ENCODE results near the gene TMEM54. TPM values are rescaled to one million over a fixed set of nuclear protein-coding genes. Genes with fewer than 3 reads are reported as not detected.

TMEM54 gene
- total RNA-seq, 1 donor from 2014 or later, result 41.9 TPM

DNA sequence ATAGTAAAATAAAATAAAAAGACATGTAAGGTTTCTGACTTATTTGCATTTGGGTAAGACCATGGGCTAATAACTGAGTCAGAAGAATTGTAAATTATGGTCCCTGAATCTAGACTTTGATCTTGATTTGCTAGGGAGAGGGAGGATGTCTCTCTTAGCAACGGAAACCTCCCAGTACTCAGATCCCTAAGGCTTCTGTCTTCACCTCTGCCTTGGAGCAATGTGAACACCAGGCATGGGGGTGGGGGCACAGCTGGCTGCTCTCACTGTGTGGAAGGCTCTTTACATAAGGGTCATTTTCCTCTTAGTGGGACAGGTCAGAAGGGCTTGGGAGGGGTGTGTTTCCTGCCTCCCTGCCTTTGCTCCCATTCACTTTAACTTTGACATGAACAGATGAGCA, 17.0 kb upstream of the TMEM54 start:
- TF ChIP-seq, protein P1, sequence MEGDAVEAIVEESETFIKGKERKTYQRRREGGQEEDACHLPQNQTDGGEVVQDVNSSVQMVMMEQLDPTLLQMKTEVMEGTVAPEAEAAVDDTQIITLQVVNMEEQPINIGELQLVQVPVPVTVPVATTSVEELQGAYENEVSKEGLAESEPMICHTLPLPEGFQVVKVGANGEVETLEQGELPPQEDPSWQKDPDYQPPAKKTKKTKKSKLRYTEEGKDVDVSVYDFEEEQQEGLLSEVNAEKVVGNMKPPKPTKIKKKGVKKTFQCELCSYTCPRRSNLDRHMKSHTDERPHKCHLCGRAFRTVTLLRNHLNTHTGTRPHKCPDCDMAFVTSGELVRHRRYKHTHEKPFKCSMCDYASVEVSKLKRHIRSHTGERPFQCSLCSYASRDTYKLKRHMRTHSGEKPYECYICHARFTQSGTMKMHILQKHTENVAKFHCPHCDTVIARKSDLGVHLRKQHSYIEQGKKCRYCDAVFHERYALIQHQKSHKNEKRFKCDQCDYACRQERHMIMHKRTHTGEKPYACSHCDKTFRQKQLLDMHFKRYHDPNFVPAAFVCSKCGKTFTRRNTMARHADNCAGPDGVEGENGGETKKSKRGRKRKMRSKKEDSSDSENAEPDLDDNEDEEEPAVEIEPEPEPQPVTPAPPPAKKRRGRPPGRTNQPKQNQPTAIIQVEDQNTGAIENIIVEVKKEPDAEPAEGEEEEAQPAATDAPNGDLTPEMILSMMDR (IDR thresholded peaks at IDR 0.05), result no peak
- intact Hi-C loops (cut with DNase I), result no loop called here

DNA sequence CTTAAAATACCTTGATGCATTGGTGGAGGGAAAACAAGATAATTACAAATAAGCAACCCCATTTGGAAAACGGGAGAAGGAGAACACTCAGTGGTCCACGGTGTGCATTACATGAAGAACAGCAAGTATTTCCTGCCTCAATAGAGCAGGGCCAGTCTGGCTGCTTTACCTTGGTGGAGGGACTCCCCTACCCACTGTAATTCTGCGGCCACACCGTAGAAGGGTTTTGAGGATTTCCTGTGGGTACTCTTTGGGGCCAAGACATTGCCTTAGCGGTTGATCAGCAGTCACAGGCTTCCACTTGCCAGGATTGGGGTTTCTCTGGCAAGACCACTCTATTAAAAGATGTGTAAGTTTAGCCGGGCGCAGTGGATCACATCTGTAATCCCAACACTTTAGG, 16.3 kb upstream of the TMEM54 start:
- ATAC-seq, result no peak
- no peaks in the 10 kb centered on the region for H3K36me3 ChIP-seq
- no peak overlapping the region for H3K27ac ChIP-seq
- TF ChIP-seq, protein P1 (IDR thresholded peaks at IDR 0.05), result no peak
- peaks cover 3% of the 10 kb centered on the region for H3K27me3 ChIP-seq
- no peaks in the 10 kb centered on the region for H3K4me1 ChIP-seq
- H3K4me3 ChIP-seq, result no peak overlapping the region
- DNase-seq, result no peak
- intact Hi-C loops (cut with DNase I), result no loop called here
- no peaks in the 10 kb centered on the region for H3K9me3 ChIP-seq

More for the DNA sequence above, 17.0 kb upstream of the TMEM54 start:
- Histone ChIP-seq H3K36me3 (no peaks in the 10 kb centered on the region), H3K27ac (no peak overlapping the region), H3K4me3 (no peak overlapping the region), H3K9me3 (no peaks in the 10 kb centered on the region), H3K4me1 (no peaks in the 10 kb centered on the region), H3K27me3 (peaks cover 6% of the 10 kb centered on the region)
- ATAC-seq (no peak), DNase-seq (no peak)

DNA sequence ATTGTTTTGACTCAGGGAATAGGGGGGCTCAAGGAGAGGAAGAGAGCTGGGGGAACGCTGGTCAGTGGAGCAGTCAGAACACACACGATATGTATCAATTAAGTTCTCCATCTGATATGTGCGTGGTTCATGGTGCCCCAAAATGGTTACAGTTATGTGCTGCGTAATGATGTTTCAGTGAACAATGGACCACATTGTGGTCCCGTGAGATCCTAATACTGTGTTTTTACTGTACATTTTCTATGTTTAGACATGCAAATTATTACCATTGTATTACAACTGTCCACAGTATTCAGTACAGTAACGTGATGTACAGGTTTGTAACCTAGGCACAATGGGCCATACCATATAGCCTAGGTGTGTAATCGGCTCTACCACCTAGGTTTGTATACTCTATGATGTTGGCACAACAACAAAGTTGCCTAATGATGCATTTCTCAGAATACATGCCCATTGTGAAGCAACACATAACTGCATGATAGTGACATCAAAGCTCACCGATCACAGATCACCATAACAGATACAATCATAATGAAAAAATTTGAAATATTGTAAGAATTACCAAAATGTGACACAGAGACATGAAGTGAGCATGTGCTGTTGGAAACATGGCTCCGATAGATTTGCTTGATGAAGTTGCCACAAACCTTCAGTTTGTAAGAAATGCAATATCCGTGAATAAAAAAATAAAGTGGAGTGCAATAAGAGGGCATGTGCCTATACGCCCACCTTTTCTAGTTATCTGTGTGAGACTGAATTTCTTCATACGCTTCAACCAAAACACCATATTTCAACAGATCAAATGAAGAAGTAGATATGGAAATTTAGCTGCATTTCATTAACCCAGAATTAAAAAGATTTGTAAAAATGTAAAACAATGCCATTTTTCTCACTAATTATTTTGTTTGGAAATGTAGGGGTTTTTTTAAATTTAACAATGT, 14.8 kb upstream of the TMEM54 start:
- H3K27ac ChIP-seq, result no peak overlapping the region
- DNase-seq (no peak), ATAC-seq (no peak)
- H3K9me3 ChIP-seq, result no peaks in the 10 kb centered on the region
- no peak overlapping the region for H3K4me3 ChIP-seq
- no peaks in the 10 kb centered on the region for H3K36me3 ChIP-seq
- TF ChIP-seq, protein P1 (IDR thresholded peaks at IDR 0.05), result no peak
- peaks cover 2% of the 10 kb centered on the region for H3K27me3 ChIP-seq
- intact Hi-C loops (cut with DNase I), result no loop called here
- no peaks in the 10 kb centered on the region for H3K4me1 ChIP-seq

DNA sequence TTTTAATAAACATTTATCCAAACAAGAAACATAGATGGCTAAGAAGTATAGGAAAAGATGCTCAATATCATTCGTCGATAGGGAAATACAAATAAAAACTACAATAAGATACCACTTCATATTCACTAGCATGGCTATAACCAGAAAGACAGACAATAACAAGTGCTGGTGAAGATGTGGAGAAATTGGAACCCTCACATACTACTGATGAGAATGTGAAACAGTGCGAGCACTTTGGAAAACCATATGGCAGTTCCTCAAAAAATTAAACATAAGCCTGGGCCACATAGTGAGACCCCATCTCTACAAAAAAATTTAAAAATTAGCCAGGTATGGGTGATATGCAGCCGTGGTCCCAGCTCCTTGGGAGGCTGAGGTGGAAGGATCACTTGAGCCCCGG, 9.1 kb upstream of the TMEM54 start:
- TF ChIP-seq, protein P1 (IDR thresholded peaks at IDR 0.05), result no peak
- Histone ChIP-seq H3K9me3 (no peaks in the 10 kb centered on the region), H3K27me3 (no peaks in the 10 kb centered on the region), H3K4me3 (no peak overlapping the region), H3K27ac (no peak overlapping the region), H3K36me3 (no peaks in the 10 kb centered on the region), H3K4me1 (no peaks in the 10 kb centered on the region)
- no peak for ATAC-seq
- intact Hi-C loops (cut with DNase I), result no loop called here
- no peak for DNase-seq

DNA sequence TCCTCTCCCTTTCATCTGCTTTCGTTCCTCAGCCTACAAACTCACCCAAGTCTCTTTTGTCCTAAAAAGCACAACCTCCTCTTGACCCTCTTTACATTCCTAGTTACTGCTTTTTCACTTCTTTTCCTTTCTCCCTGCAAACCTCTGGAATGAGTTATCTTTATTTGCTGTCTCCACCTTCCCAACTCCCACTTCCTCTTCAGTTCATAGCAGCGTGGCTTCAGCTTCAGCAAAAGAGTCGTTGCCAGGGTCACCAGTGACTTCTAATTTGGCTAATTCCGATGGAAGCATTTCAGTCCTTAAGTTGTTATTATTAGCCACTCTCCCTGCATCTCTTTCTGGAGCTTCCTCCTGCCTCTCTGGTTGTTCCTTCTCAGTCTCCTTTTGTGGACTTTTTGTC, 6.2 kb upstream of the TMEM54 start:
- ATAC-seq (no peak), DNase-seq (no peak)
- no peaks in the 10 kb centered on the region for H3K36me3 ChIP-seq
- H3K27me3 ChIP-seq, result no peaks in the 10 kb centered on the region
- TF ChIP-seq, protein P1 (IDR thresholded peaks at IDR 0.05), result no peak
- H3K4me1 ChIP-seq, result no peaks in the 10 kb centered on the region
- H3K9me3 ChIP-seq, result no peaks in the 10 kb centered on the region
- H3K27ac ChIP-seq, result no peak overlapping the region
- no peak overlapping the region for H3K4me3 ChIP-seq
- intact Hi-C loops (cut with DNase I), result no loop called here
